ENCODE data around the gene CFAP73.
"Not testable (repeated sequence)": the region's sequence is repeated elsewhere in the genome, so short reads cannot be mapped to it uniquely, and the experiment has no call there.

Gene CFAP73

GRCh38 chr12:113196582-113196981 lies 47.1 kb downstream of the CFAP73 start:
- FAIRE-seq: no peak

DNA sequence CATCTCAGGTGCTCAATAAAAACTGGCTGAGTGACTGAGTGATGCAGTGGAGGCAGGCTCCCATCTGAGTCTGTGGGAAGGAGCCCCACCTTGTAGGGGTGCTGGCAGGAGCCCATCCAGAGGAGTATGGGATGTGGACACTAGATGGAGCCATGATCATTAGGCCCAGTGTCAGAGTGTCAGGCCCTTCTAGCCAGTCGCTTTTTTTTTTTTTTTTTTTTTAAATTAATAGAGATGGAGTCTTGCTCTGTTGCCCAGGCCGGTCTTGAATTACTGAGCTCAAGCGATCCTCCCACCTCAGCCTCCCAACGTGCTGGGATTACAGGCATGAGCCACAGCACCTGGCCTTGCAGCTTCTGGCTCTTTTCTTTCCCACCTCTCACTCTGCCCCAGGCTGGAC lies 47.5 kb downstream of the CFAP73 start:
- FAIRE-seq: no peak

DNA sequence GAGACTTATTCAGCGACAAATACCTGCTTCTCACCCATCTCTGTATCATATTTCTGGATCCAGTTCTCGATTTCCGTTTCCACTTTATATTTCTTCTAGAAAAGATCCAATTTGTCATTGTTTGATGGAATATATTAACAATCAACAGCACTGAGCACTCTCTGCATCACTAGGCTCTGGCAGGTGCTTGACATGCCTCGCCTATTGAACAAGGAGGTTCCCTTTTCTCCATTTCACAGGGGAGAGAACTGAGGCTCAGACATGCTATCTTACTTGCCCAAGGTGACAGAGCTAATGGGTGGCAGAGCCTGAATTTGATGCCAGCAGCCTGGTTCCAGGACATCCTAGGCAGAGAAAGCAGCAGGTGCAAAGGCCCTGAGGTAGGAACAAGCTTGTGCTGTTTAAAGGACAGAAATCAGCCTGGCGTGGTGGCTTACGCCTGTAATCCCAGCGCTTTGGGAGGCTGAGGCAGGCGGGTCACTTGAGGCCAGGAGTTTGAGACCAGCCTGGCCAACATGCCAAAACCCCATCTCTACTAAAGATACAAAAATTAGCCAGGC lies 48.1 kb downstream of the CFAP73 start:
- FAIRE-seq: no peak

DNA sequence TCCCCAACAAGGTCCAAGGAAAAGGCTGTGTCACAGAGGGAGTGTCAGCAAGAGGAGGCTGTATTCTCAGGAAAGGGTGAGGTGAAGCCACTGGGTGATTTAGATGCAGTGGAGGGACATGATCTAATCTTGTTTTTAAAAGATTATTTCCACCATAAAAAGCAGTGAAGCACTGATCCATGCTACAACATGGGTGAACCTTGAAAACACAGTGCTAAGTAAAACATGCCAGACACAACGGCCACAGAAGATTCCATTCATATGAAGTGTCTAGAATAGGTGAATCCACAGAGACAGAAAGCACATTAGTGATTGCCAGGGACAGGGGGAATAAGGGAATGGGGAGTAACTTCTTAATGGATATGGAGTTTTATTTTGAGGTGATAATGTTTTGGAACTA lies 48.8 kb downstream of the CFAP73 start:
- no peak for FAIRE-seq

- no peak for FAIRE-seq
These were observed 50.7 kb downstream of the CFAP73 start for GRCh38 chr12:113200021-113200797.

- no peak for FAIRE-seq
These were observed 52.0 kb downstream of the CFAP73 start for GRCh38 chr12:113201187-113202177.

DNA sequence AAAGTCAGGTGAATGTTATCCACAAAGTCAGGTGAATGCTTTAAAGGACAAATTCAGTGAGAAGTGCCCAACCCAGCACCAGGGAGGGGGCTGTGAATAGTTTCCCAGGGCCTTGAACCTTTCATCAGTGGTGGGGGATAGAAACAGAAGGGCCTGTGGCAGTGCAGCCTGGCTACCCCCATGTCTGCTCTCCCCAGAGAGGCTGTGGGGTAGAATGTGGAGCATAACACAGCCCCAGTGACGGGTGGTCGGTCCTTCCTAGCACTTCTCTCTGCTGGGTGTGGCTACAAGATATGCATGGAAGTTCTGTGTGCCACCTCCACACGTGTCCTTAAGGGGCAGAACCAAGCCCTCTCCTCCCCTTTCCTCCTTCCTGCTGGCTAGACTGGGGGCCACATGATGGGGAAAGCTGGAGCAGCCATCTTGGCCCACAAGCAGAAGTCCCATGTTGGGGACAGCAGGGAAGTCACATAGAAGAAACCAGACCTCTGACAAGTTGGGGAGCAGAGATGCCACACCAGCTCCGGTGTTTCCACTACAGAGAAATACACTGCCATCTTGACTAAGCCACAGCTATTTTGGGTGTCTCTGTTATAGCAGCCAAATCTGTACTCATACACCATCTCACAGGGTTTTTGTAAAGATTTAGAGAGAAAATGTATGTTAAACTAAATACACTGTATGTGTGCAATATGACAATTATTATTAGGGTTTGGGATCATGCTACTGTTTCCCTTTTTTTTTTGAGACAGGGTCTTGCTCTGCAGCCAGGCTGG lies 53.0 kb downstream of the CFAP73 start:
- FAIRE-seq: no peak

DNA sequence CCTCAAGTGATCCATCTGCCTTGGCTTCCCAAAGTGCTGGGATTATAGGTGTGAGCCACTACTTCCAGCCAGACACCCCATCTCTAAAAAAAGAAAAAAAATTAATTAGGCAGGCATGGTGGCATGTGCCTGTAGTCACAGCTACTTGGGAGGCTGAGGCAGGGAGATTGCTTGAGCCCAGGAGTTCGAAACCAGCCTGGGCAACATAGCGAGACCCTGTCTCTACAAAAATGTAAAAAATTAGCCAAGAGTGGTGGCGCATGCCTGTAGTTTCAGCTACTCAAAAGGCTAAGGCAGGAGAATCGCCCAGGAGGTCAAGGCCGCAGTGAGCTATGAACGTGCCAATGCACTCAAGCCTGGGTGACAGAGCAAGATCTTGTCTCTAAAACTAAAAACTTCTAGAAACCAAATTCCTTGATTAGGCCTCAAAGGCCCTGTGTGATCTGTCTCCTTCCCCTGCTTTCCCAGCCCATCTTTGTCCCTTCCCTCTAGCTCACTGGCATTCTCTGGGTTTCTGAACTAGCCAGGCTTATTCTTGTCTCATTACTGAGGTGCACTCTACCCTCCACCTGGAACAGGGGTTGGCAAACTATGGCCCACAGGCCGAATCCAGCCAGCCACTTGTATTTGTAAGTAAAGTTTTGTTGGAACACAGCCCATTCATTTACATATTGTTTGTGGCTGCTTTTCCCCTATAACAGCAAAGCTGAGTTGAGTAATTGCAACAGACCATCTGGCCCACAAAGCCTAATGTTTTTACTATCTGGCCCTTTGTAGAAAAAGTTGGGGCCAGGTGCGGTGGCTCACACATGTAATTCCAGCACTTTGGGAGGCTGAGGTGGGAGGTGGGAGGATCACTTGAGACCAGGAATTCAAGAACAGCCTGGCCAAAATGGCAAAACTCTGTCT lies 54.6 kb downstream of the CFAP73 start:
- no peak for FAIRE-seq

DNA sequence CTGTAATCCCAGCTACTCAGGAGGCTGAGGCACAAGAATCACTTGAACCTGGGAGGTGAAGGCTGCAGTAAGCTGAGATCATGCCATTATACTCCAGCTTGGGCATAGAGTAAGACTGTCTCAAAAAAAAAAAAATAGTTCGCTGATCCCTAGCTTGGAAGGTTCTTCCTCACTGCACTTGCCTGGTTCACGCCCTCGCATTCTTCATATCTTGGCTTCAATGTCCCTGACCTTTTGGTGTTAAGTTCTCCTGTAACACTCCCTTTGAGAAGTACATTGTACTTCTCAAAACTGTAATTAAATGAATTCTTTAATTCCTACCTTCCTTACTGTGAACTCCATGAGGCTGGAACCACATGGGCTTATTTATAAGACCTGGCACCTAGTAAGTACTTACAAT lies 55.3 kb downstream of the CFAP73 start:
- FAIRE-seq: no peak

DNA sequence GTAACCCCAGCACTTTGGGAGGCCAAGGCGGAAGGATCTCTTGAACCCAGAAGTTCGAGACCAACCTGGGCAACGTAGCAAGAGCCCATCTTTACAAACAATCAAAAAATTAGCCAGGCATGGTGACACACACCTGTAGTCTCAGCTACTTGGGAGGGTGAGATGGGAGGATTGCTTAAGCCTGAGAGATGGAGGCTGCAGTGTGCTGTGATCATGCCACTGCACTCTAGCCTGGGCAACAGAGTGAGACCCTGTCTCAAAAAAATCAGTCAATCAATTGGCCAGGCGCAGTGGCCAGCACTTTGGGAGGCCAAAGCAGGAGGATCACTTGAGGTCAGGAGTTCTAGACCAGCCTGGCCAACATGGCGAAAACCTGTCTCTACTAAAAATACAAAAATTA lies 57.3 kb downstream of the CFAP73 start:
- FAIRE-seq: not testable (repeated sequence)

- no peak for FAIRE-seq
These were observed 58.1 kb downstream of the CFAP73 start for GRCh38 chr12:113207613-113208040.

DNA sequence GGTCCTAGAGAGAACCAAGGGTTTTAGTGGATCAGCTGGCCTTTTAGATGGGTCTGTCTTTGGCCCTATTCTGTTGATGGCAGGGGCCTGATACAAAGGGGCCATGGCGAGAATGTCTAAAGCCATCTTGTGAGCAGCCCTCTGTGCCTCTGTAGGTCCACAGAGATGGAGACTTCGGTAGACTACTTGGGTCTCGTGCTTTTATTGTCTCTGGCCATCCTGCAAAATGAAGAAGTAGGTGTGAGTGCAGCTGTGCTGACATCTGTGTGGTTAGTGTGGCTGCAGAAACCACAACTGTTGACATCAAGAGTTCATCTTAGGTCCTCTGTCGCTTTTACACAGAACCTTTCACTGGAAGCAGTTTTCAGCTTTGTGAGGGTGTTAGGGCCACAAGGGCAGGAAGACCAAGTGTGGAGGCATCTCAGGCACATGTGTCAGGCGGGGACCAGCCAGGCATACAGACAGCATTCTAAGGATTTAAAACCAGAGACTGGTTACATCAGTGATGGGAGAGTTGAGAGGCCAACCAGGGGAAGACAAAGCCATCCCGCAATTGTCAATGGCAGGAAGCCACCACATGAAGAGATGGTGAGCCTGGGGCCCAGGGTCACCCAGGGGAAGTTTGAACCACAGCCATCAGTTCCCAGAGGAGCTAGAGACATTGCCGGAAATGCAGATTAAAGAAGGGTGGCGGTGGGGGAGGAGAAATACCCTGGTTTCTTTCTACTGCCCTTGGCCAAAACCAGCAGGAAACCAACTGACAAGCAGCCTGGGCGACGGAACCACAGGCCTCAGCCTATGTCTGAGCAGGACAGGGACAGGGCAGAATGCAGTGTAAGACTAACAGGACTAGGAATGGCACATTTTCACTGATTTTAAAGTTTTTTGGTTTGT lies 58.8 kb downstream of the CFAP73 start:
- FAIRE-seq: no peak
